ENCODE measurements around the gene TLCD3B.
A peak's percentile ranks its signal among the peaks of the same experiment; 100 is the strongest.

The TLCD3B gene

GRCh38 chr16:30000735-30001631 lies 30.1 kb downstream of the TLCD3B start:
- Histone ChIP-seq H3K27ac (ENCODE audit: low read length) (peak overlapping the region; percentile 37), H3K27me3 (ENCODE audit: insufficient read depth, low read length) (no peaks in the 10 kb centered on the region), H3K9me3 (ENCODE audit: insufficient read depth, low read depth, low read length) (no peaks in the 10 kb centered on the region), H3K9ac (ENCODE audit: low read depth, low read length) (no peak overlapping the region; the same call in 1 of the 2 replicates), H3K4me1 (ENCODE audit: insufficient read depth, low read length) (peaks cover 6% of the 10 kb centered on the region; the same call in 1 of the 2 replicates), H3K36me3 (ENCODE audit: insufficient read depth, low read depth, low read length) (peaks cover 16% of the 10 kb centered on the region; the same call in 1 of the 2 replicates), H3K4me3 (ENCODE audit: low read length) (peak overlapping the region; percentile 54; the same call in 1 of the 2 replicates)

- peaks cover 6% of the 10 kb centered on the region; the same call in 1 of the 2 replicates for H3K4me1 ChIP-seq (ENCODE audit: insufficient read depth, low read length)
- H3K27me3 ChIP-seq (ENCODE audit: insufficient read depth, low read length), result no peaks in the 10 kb centered on the region
- H3K9me3 ChIP-seq (ENCODE audit: insufficient read depth, low read depth, low read length), result no peaks in the 10 kb centered on the region
- H3K9ac ChIP-seq (ENCODE audit: low read depth, low read length), result no peak overlapping the region
- peaks cover 16% of the 10 kb centered on the region; the same call in 1 of the 2 replicates for H3K36me3 ChIP-seq (ENCODE audit: insufficient read depth, low read depth, low read length)
- no peak overlapping the region for H3K27ac ChIP-seq (ENCODE audit: low read length)
- H3K4me3 ChIP-seq (ENCODE audit: low read length), result no peak overlapping the region
These were observed 31.5 kb downstream of the TLCD3B start for GRCh38 chr16:29999605-30000004.

DNA sequence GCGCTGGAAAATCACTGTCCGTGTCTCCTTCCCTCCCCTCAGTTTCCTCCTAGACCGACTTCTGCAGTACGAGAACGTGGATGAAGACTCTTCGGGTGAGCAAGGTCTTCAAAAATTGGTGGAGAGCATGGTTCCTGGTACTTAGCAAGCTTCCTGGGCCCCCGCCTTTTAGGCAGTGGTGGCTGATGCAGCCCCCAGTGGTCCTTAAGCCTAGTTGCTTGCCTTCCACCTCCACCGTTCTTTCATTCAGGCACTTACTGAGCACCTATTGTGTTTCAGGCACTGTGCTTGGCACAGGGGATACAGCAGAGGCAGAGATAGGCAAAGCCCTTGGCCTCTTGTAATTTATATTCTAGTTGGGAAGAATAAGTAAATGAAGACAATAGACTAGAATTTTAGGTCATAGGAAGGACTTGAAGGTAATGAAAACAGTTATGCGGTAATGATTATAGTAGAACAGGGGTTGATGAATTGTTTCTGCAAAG lies 34.3 kb downstream of the TLCD3B start:
- peaks cover 34% of the 10 kb centered on the region for H3K36me3 ChIP-seq (ENCODE audit: insufficient read depth, low read depth, low read length)
- peak overlapping the region; percentile 87 for H3K4me3 ChIP-seq (ENCODE audit: low read length)
- peaks cover 6% of the 10 kb centered on the region; the same call in 1 of the 2 replicates for H3K4me1 ChIP-seq (ENCODE audit: insufficient read depth, low read length)
- no peaks in the 10 kb centered on the region for H3K9me3 ChIP-seq (ENCODE audit: insufficient read depth, low read depth, low read length)
- H3K27me3 ChIP-seq (ENCODE audit: insufficient read depth, low read length), result no peaks in the 10 kb centered on the region
- peak overlapping the region; percentile 93; the same call in 1 of the 2 replicates for H3K9ac ChIP-seq (ENCODE audit: low read depth, low read length)
- no peak overlapping the region for H3K27ac ChIP-seq (ENCODE audit: low read length)

GRCh38 chr16:29995911-29996765 lies 34.9 kb downstream of the TLCD3B start, which contains the start of gene INO80E:
TSS of gene INO80E (plus strand) at chr16:29996241. CDS start at chr16:29996311, 70 bp downstream.
- H3K36me3 ChIP-seq (ENCODE audit: insufficient read depth, low read depth, low read length), result peaks cover 34% of the 10 kb centered on the region
- H3K9ac ChIP-seq (ENCODE audit: low read depth, low read length), result peak within 1 kb of the TSS; percentile 93
- no peaks in the 10 kb centered on the region for H3K27me3 ChIP-seq (ENCODE audit: insufficient read depth, low read length)
- peak within 1 kb of the TSS; percentile 50 for H3K27ac ChIP-seq (ENCODE audit: low read length)
- no peaks in the 10 kb centered on the region for H3K9me3 ChIP-seq (ENCODE audit: insufficient read depth, low read depth, low read length)
- H3K4me1 ChIP-seq (ENCODE audit: insufficient read depth, low read length), result peaks cover 4% of the 10 kb centered on the region; the same call in 1 of the 2 replicates
- peak within 1 kb of the TSS; percentile 87 for H3K4me3 ChIP-seq (ENCODE audit: low read length)

DNA sequence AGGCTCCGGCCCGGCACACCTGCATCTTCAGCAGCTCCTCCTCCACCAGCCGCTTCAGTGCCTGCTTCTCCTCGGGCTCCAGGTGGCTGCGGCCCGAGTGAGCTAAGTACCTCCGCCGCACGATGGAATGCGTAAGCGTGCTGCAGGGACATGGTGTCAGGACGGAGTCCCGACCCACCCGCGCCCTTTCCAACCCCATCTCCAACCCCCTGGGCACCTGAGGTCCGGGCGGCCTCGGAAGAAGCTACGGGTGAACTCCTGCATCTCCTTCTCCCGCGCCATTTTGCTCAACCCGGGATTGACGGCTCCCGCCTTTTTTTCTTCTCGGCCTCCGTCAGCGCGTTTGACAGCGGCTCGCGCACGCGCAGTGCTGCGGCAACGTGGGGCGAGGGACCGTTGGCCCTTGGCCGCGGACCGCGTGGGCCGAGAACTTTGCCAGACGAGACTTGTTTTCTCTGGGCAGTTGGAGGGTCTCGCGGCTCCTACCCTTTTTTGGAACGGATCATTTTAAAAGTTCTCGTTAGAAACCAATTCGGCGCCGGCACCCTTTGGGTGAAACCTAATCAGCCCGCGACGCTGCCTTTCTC lies 35.7 kb downstream of the TLCD3B start, which contains the start of gene HIRIP3:
HIRIP3 (minus strand) TSS at position 294 of the 587 bp plus-strand sequence; CDS start at position 282, 12 bp downstream.
- Histone ChIP-seq H3K9ac (ENCODE audit: low read depth, low read length) (peak within 1 kb of the TSS; percentile 93), H3K27ac (ENCODE audit: low read length) (peak within 1 kb of the TSS; percentile 50), H3K4me1 (ENCODE audit: insufficient read depth, low read length) (peaks cover 4% of the 10 kb centered on the region; the same call in 1 of the 2 replicates), H3K4me3 (ENCODE audit: low read length) (peak within 1 kb of the TSS; percentile 87), H3K9me3 (ENCODE audit: insufficient read depth, low read depth, low read length) (no peaks in the 10 kb centered on the region), H3K27me3 (ENCODE audit: insufficient read depth, low read length) (no peaks in the 10 kb centered on the region), H3K36me3 (ENCODE audit: insufficient read depth, low read depth, low read length) (peaks cover 37% of the 10 kb centered on the region)

- peaks cover 44% of the 10 kb centered on the region for H3K36me3 ChIP-seq (ENCODE audit: insufficient read depth, low read depth, low read length)
These were observed 36.3 kb downstream of the TLCD3B start for GRCh38 chr16:29994600-29995323.

DNA sequence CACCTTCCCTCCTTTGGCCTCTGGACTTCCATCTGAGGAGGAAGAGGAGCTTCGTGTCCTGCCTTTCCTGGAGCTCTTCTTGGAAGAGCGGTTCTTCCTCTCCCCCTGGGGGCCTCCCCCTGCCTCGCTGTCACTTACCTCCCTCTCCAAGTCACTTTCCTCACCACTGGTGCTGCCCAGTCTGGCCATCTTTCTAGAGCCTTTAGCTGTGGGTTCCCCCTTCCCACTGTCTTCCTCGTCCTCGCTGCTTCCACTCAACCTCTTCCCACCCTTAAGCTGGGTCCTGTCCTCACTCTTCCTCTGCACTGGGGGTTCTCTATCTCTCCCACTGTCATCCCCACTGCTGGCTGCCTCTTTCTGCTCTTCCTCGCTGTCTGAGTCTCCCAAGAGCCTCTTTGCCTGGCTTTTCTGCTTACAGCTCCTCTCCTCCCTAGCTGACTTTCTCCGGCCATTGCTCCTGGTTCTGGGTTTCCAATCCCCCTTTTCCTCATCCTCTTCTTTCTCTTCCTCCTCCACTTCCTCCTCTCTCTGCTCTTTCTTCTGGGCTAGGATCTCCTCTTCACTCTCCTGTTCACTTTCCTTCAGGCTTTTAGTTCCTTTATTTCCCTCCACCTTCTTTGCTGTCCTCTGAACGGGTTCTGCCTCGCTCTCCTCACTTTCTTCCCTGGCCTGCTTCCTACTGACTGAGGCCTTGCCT lies 37.0 kb downstream of the TLCD3B start:
- no peaks in the 10 kb centered on the region for H3K27me3 ChIP-seq (ENCODE audit: insufficient read depth, low read length)
- H3K9me3 ChIP-seq (ENCODE audit: insufficient read depth, low read depth, low read length), result no peaks in the 10 kb centered on the region
- H3K36me3 ChIP-seq (ENCODE audit: insufficient read depth, low read depth, low read length), result peaks cover 51% of the 10 kb centered on the region
- H3K4me3 ChIP-seq (ENCODE audit: low read length), result peak overlapping the region; percentile 87; the same call in 1 of the 2 replicates
- H3K9ac ChIP-seq (ENCODE audit: low read depth, low read length), result peak overlapping the region; percentile 93; the same call in 1 of the 2 replicates
- peaks cover 4% of the 10 kb centered on the region; the same call in 1 of the 2 replicates for H3K4me1 ChIP-seq (ENCODE audit: insufficient read depth, low read length)
- H3K27ac ChIP-seq (ENCODE audit: low read length), result no peak overlapping the region

More at GRCh38 chr16:29994600-29995323, 36.3 kb downstream of the TLCD3B start:
- H3K4me3 ChIP-seq (ENCODE audit: low read length), result peak overlapping the region; percentile 87
- peaks cover 4% of the 10 kb centered on the region; the same call in 1 of the 2 replicates for H3K4me1 ChIP-seq (ENCODE audit: insufficient read depth, low read length)
- peak overlapping the region; percentile 93; the same call in 1 of the 2 replicates for H3K9ac ChIP-seq (ENCODE audit: low read depth, low read length)
- no peak overlapping the region for H3K27ac ChIP-seq (ENCODE audit: low read length)
- no peaks in the 10 kb centered on the region for H3K9me3 ChIP-seq (ENCODE audit: insufficient read depth, low read depth, low read length)
- no peaks in the 10 kb centered on the region for H3K27me3 ChIP-seq (ENCODE audit: insufficient read depth, low read length)

- H3K4me1 ChIP-seq (ENCODE audit: insufficient read depth, low read length), result peaks cover 4% of the 10 kb centered on the region; the same call in 1 of the 2 replicates
- no peak overlapping the region for H3K27ac ChIP-seq (ENCODE audit: low read length)
- H3K27me3 ChIP-seq (ENCODE audit: insufficient read depth, low read length), result no peaks in the 10 kb centered on the region
- no peaks in the 10 kb centered on the region for H3K9me3 ChIP-seq (ENCODE audit: insufficient read depth, low read depth, low read length)
- peaks cover 55% of the 10 kb centered on the region for H3K36me3 ChIP-seq (ENCODE audit: insufficient read depth, low read depth, low read length)
- H3K4me3 ChIP-seq (ENCODE audit: low read length), result no peak overlapping the region
- no peak overlapping the region for H3K9ac ChIP-seq (ENCODE audit: low read depth, low read length)
These were observed 37.7 kb downstream of the TLCD3B start for GRCh38 chr16:29993191-29993902.

DNA sequence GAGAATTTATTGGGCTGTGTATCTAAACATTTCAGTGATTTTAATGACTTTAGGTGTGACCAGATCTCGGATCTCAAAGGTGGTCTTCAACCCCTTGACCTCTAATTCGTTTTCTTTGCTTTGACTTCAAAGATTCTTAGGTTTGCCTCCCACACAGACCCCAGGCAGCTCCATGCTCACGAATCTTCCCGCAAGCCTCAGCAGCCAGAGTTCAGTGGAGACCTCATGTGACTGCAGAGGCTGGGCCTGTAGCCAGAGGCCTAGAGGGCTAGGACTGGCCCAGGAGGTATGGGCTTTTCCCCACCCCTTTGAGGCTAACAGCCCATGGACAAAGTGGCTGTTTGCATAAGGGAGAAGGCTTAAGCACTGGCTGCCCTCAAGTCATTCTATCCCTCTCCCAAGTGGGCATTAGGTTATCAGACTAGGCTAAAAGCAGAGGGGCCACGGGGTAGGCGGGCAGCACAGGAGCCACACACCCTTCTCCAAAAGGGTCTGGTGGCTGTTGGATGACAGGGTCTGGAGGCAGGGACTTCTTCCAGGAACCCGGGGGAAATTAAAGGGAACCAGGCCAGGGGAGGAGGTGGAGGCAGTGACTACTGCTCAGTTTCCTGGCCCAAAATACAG lies 38.6 kb downstream of the TLCD3B start:
- Histone ChIP-seq H3K36me3 (ENCODE audit: insufficient read depth, low read depth, low read length) (peaks cover 52% of the 10 kb centered on the region), H3K27me3 (ENCODE audit: insufficient read depth, low read length) (no peaks in the 10 kb centered on the region), H3K9ac (ENCODE audit: low read depth, low read length) (no peak overlapping the region), H3K4me3 (ENCODE audit: low read length) (no peak overlapping the region), H3K9me3 (ENCODE audit: insufficient read depth, low read depth, low read length) (no peaks in the 10 kb centered on the region), H3K4me1 (ENCODE audit: insufficient read depth, low read length) (peaks cover 4% of the 10 kb centered on the region; the same call in 1 of the 2 replicates), H3K27ac (ENCODE audit: low read length) (no peak overlapping the region)

Measured in iPS-20b (cell line).